GM12874 (cell line): ENCODE results near the gene DRD2.

ENCODE experiments used
- CTCF ChIP-seq: IDR thresholded peaks from 2 replicates; pipeline ENCODE4 v1.5.1; 2011; ENCODE audit warnings: low read depth, mild to moderate bottlenecking, control low read depth, low read length, moderate library complexity; ENCODE audit not compliant: insufficient read depth

The DRD2 gene

GRCh38 chr11:113446112-113446511, 29.1 kb downstream of the DRD2 start:
- no peak for TF ChIP-seq CTCF

GRCh38 chr11:113444502-113445123, 30.6 kb downstream of the DRD2 start:
- TF ChIP-seq CTCF: no peak

GRCh38 chr11:113440816-113441215, 34.4 kb downstream of the DRD2 start:
- TF ChIP-seq CTCF: no peak

GRCh38 chr11:113436672-113437252, 38.4 kb downstream of the DRD2 start:
- TF ChIP-seq CTCF: no peak

GRCh38 chr11:113435190-113435968, 39.8 kb downstream of the DRD2 start:
- no peak for TF ChIP-seq CTCF

- no peak for TF ChIP-seq CTCF
These were observed 43.5 kb downstream of the DRD2 start for GRCh38 chr11:113431746-113432145.

- no peak for TF ChIP-seq CTCF
These were observed 48.5 kb downstream of the DRD2 start for GRCh38 chr11:113426686-113427085.
